Mesendoderm (in vitro differentiated cells): Measurements from ENCODE around the gene SNAP25.

Experiments used
- DNase-seq: peaks from one replicate; pipeline ENCODE4 v3.0.0; 2013
- H2AK5ac ChIP-seq: 2 replicates; pipeline ENCODE4 v1.6.1; 2013; ENCODE audit warnings: low read length, inconsistent platforms
- H2BK120ac ChIP-seq: 2 replicates; pipeline ENCODE4 v1.6.1; 2013; ENCODE audit warnings: low read depth, mild to moderate bottlenecking, low read length, moderate library complexity, mixed read lengths
- H2BK15ac ChIP-seq: replicated peaks from 2 replicates; pipeline ENCODE4 v1.6.1; 2013; ENCODE audit warnings: low read depth, mild to moderate bottlenecking, moderate library complexity
- H2BK5ac ChIP-seq: 2 replicates; pipeline ENCODE4 v1.6.1; 2013; ENCODE audit warnings: low read length, inconsistent platforms
- H3K18ac ChIP-seq: 2 replicates; pipeline ENCODE4 v1.6.1; 2013; ENCODE audit warnings: mild to moderate bottlenecking, low read length, mixed read lengths
- H3K23ac ChIP-seq: one replicate; pipeline ENCODE4 v1.6.1; 2013; ENCODE audit warnings: low read length
- H3K27ac ChIP-seq: 2 replicates; pipeline ENCODE4 v1.5.1; 2013; ENCODE audit warnings: low read depth, mild to moderate bottlenecking, inconsistent platforms, low read length, moderate library complexity
- H3K27me3 ChIP-seq: 2 replicates; pipeline ENCODE4 v1.6.1; 2013; ENCODE audit warnings: low read length, control low read depth, mild to moderate bottlenecking, inconsistent platforms; ENCODE audit not compliant: insufficient read depth, poor library complexity
- H3K36me3 ChIP-seq: 2 replicates; pipeline ENCODE4 v1.6.1; 2013; ENCODE audit warnings: low read length, inconsistent platforms; ENCODE audit not compliant: control insufficient read depth, insufficient read depth
- H3K4ac ChIP-seq: one replicate; pipeline ENCODE4 v1.6.1; 2013; ENCODE audit warnings: low read depth, mild to moderate bottlenecking, low read length, moderate library complexity
- H3K4me1 ChIP-seq: 2 replicates; pipeline ENCODE4 v1.6.1; 2013; ENCODE audit warnings: low read depth, low read length, inconsistent platforms; ENCODE audit not compliant: control insufficient read depth
- H3K4me2 ChIP-seq: 2 replicates; pipeline ENCODE4 v1.6.1; 2013; ENCODE audit warnings: low read length
- H3K4me3 ChIP-seq: 2 replicates; pipeline ENCODE4 v1.5.1; 2013; ENCODE audit warnings: mild to moderate bottlenecking, low read length
- H3K56ac ChIP-seq: one replicate; pipeline ENCODE4 v1.6.1; 2013; ENCODE audit warnings: low read length
- H3K79me1 ChIP-seq: 2 replicates; pipeline ENCODE4 v1.6.1; 2013; ENCODE audit warnings: low read length, inconsistent platforms
- H3K79me2 ChIP-seq: 2 replicates; pipeline ENCODE4 v1.6.1; 2013; ENCODE audit warnings: mild to moderate bottlenecking, low read length; ENCODE audit not compliant: control insufficient read depth, insufficient read depth
- H3K9ac ChIP-seq: 2 replicates; pipeline ENCODE4 v1.6.1; 2013; ENCODE audit warnings: low read length, inconsistent platforms
- H4K5ac ChIP-seq: one replicate; pipeline ENCODE4 v1.6.1; 2013; ENCODE audit warnings: low read length
- H4K8ac ChIP-seq: one replicate; pipeline ENCODE4 v1.6.1; 2013; ENCODE audit warnings: low read depth, mild to moderate bottlenecking, control low read depth, low read length, moderate library complexity
- WGBS: extraction: QIAGEN DNeasy Blood & Tissue Kit; methylation state at CpG from one replicate; pipeline ENCODE4 v1.1.7; 2013; ENCODE audit warnings: low lambda C conversion rate, missing lambda C conversion rate; ENCODE audit not compliant: insufficient coverage; ENCODE audit errors: extremely low coverage; 5-methylcytosine and 5-hydroxymethylcytosine counted together

The SNAP25 gene

DNA sequence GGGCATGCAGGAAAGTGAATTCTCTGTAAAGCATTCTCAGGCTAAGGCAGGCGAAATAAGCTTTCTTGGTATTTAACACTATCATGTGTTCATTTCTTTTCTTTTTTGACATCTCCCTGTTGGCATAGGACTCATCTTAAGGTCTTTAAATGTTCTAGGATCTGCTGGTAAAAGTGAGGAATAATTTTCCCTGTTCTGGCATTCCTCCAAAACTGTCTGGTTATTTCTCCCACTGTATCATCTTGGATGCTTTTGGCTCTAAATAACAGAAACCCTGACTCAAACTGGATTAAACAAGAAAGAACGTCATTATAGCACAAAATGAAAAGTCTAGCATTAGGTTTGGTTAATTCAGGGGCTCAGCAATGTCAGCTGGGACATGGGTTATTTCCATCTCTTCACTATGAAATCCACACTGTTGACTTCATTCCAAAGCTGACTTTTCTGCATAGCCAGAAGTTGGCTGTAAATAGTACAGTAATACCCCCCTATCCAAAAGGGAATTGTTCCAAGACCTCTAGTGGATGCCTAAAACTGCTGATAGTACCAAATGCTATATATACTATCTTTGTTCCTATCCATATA is 37.9 kb upstream of the SNAP25 start:
- H4K8ac ChIP-seq = no peak overlapping the region
- DNase-seq = no peak
- H3K56ac ChIP-seq = no peak overlapping the region
- H3K79me2 ChIP-seq = no peaks in the 10 kb centered on the region
- H3K23ac ChIP-seq = no peak overlapping the region
- H3K4me2 ChIP-seq = no peak overlapping the region
- no peak overlapping the region for H2BK15ac ChIP-seq
- WGBS = no CpG with 5 or more reads among the region's 2 CpGs
- H3K27ac ChIP-seq = no peak overlapping the region
- H3K36me3 ChIP-seq = no peaks in the 10 kb centered on the region
- H2BK5ac ChIP-seq = no peak overlapping the region
- no peaks in the 10 kb centered on the region for H3K4me1 ChIP-seq
- no peak overlapping the region for H4K5ac ChIP-seq
- no peak overlapping the region for H3K4me3 ChIP-seq
- no peak overlapping the region for H3K18ac ChIP-seq
- no peaks in the 10 kb centered on the region for H3K27me3 ChIP-seq
- no peak overlapping the region for H2AK5ac ChIP-seq
- no peak overlapping the region for H3K4ac ChIP-seq
- H2BK120ac ChIP-seq = no peak overlapping the region
- H3K9ac ChIP-seq = no peak overlapping the region
- H3K79me1 ChIP-seq = no peaks in the 10 kb centered on the region

GRCh38 chr20:10185741-10186558 is 32.7 kb upstream of the SNAP25 start:
- WGBS = no CpG with 5 or more reads among the region's 3 CpGs
- Histone ChIP-seq H3K27me3 (no peaks in the 10 kb centered on the region), H3K36me3 (no peaks in the 10 kb centered on the region), H3K18ac (no peak overlapping the region), H4K8ac (no peak overlapping the region), H3K27ac (no peak overlapping the region), H3K79me1 (no peaks in the 10 kb centered on the region), H3K9ac (no peak overlapping the region), H2BK120ac (no peak overlapping the region), H3K4me3 (no peak overlapping the region), H2BK5ac (no peak overlapping the region), H3K23ac (no peak overlapping the region), H2BK15ac (no peak overlapping the region), H3K4ac (no peak overlapping the region), H3K56ac (no peak overlapping the region), H2AK5ac (no peak overlapping the region), H3K4me2 (no peak overlapping the region), H3K79me2 (no peaks in the 10 kb centered on the region), H4K5ac (no peak overlapping the region), H3K4me1 (no peaks in the 10 kb centered on the region)
- no peak for DNase-seq

DNA sequence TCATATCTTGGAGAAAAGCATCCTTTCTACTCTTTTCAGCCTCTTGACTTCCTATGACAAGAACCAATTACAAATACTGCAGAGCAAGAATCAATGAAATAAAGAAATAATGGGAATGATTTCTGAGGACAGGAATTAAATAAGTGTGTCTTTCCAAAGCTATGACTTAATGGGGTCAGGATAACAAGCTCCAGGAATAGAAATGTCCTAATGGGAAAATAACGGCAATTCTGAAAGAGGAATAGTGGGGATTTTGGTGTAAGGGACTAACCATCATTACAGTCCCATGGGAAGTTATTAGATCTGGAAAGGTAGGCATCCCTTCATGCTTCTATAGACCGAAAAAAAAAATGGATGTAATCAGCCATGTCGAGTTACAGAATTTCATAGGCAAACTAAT is 28.2 kb upstream of the SNAP25 start:
- H2BK5ac ChIP-seq = no peak overlapping the region
- DNase-seq = no peak
- H3K9ac ChIP-seq = no peak overlapping the region
- H3K18ac ChIP-seq = no peak overlapping the region
- H3K36me3 ChIP-seq = no peaks in the 10 kb centered on the region
- H2AK5ac ChIP-seq = no peak overlapping the region
- no peak overlapping the region for H3K27ac ChIP-seq
- no peaks in the 10 kb centered on the region for H3K79me2 ChIP-seq
- no CpG with 5 or more reads among the region's 3 CpGs for WGBS
- H4K5ac ChIP-seq = no peak overlapping the region
- no peaks in the 10 kb centered on the region for H3K79me1 ChIP-seq
- no peaks in the 10 kb centered on the region for H3K27me3 ChIP-seq
- no peaks in the 10 kb centered on the region for H3K4me1 ChIP-seq
- H2BK15ac ChIP-seq = no peak overlapping the region
- no peak overlapping the region for H3K56ac ChIP-seq
- H3K4me3 ChIP-seq = no peak overlapping the region
- no peak overlapping the region for H4K8ac ChIP-seq
- H2BK120ac ChIP-seq = no peak overlapping the region
- no peak overlapping the region for H3K4ac ChIP-seq
- no peak overlapping the region for H3K4me2 ChIP-seq
- no peak overlapping the region for H3K23ac ChIP-seq

GRCh38 chr20:10192171-10192570 is 26.5 kb upstream of the SNAP25 start:
- no peak for DNase-seq
- Histone ChIP-seq H2BK15ac (no peak overlapping the region), H3K23ac (no peak overlapping the region), H3K79me2 (no peaks in the 10 kb centered on the region), H2BK120ac (no peak overlapping the region), H3K4me2 (no peak overlapping the region), H4K8ac (no peak overlapping the region), H3K4me1 (no peaks in the 10 kb centered on the region), H3K56ac (no peak overlapping the region), H3K79me1 (no peaks in the 10 kb centered on the region), H3K27me3 (no peaks in the 10 kb centered on the region), H3K18ac (no peak overlapping the region), H3K27ac (no peak overlapping the region), H3K4ac (no peak overlapping the region), H2AK5ac (no peak overlapping the region), H3K36me3 (no peaks in the 10 kb centered on the region), H2BK5ac (no peak overlapping the region), H3K9ac (no peak overlapping the region), H4K5ac (no peak overlapping the region), H3K4me3 (no peak overlapping the region)
- no CpG with 5 or more reads among the region's 1 CpG for WGBS

- Histone ChIP-seq H4K8ac (no peak overlapping the region), H4K5ac (no peak overlapping the region), H2BK15ac (no peak overlapping the region), H3K9ac (no peak overlapping the region), H2BK120ac (no peak overlapping the region), H3K56ac (no peak overlapping the region), H3K18ac (no peak overlapping the region), H2BK5ac (no peak overlapping the region), H3K4me1 (no peaks in the 10 kb centered on the region), H3K36me3 (no peaks in the 10 kb centered on the region), H3K27me3 (no peaks in the 10 kb centered on the region), H3K23ac (no peak overlapping the region), H3K4me2 (no peak overlapping the region), H3K4me3 (no peak overlapping the region), H2AK5ac (no peak overlapping the region), H3K79me1 (no peaks in the 10 kb centered on the region), H3K4ac (no peak overlapping the region), H3K27ac (no peak overlapping the region), H3K79me2 (no peaks in the 10 kb centered on the region)
- WGBS = no CpG with 5 or more reads among the region's 2 CpGs
- no peak for DNase-seq
Observed at GRCh38 chr20:10194166-10194565, 24.5 kb upstream of the SNAP25 start.

GRCh38 chr20:10200330-10200729 is 18.3 kb upstream of the SNAP25 start:
- Histone ChIP-seq H3K4me3 (no peak overlapping the region), H2BK5ac (no peak overlapping the region), H2BK15ac (no peak overlapping the region), H3K4ac (no peak overlapping the region), H3K36me3 (no peaks in the 10 kb centered on the region), H3K79me1 (no peaks in the 10 kb centered on the region), H3K23ac (no peak overlapping the region), H3K27ac (no peak overlapping the region), H2BK120ac (no peak overlapping the region), H3K27me3 (no peaks in the 10 kb centered on the region), H3K9ac (no peak overlapping the region), H3K79me2 (no peaks in the 10 kb centered on the region), H4K8ac (peak overlapping the region; percentile 28), H2AK5ac (no peak overlapping the region), H3K4me1 (no peaks in the 10 kb centered on the region), H3K56ac (no peak overlapping the region), H3K18ac (no peak overlapping the region), H4K5ac (no peak overlapping the region), H3K4me2 (no peak overlapping the region)
- DNase-seq = no peak
